ENCODE results near the gene NUP62. TPM values are rescaled to one million over a fixed set of nuclear protein-coding genes. Genes with fewer than 3 reads are reported as not detected.

The NUP62 gene
- total RNA-seq, 6 donors from 2014 or later = 34.7 to 44.4 (median 40.1) TPM

DNA sequence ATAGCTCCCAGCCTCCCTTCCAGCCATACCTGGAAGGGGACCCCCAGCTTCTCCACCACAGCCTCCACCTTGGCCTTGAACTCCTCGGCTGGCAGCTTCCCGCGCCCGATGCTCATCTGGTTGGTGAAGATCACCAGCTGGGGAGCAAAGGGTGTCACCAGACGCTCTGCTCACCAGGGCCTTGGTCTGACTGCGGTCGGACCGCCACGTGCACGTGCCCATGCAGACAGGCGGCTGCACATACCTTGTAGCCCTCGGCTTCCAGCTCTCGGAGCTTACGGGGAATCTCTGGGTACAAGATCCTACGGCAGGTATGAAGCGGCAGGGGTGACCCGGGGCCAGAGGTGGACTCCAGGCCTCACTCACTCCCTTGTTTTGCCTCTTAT is 65.4 kb downstream of the NUP62 start:
- peak in 1 of 2 donors; percentile 70 for DNase-seq
- no peak for ATAC-seq (ENCODE audit: low FRiP score in 2 of 2)
- Histone ChIP-seq H3K36me3 (peaks cover 7 to 60% (median 48%) of the 10 kb centered on the region in 4 donors), H3K27ac (no peak overlapping the region), H3K4me3 (no peak overlapping the region), H3K27me3 (no peaks in the 10 kb centered on the region), H3K4me1 (peaks cover 28 to 40% (median 39%) of the 10 kb centered on the region in 4 donors), H3K9me3 (no peaks in the 10 kb centered on the region)
- TF ChIP-seq EP300 (IDR thresholded peaks at IDR 0.05) (no peak), POLR2A (IDR thresholded peaks at IDR 0.05) (no peak), POLR2AphosphoS5 (IDR thresholded peaks at IDR 0.05) (no peak)
- WGBS, 2 donors = 91 to 95% methylated on average over 17 of the region's 17 CpGs

GRCh38 chr19:49863254-49863934 is 65.9 kb downstream of the NUP62 start:
- WGBS, 2 donors = 91 to 92% methylated on average over 24 of the region's 24 CpGs

DNA sequence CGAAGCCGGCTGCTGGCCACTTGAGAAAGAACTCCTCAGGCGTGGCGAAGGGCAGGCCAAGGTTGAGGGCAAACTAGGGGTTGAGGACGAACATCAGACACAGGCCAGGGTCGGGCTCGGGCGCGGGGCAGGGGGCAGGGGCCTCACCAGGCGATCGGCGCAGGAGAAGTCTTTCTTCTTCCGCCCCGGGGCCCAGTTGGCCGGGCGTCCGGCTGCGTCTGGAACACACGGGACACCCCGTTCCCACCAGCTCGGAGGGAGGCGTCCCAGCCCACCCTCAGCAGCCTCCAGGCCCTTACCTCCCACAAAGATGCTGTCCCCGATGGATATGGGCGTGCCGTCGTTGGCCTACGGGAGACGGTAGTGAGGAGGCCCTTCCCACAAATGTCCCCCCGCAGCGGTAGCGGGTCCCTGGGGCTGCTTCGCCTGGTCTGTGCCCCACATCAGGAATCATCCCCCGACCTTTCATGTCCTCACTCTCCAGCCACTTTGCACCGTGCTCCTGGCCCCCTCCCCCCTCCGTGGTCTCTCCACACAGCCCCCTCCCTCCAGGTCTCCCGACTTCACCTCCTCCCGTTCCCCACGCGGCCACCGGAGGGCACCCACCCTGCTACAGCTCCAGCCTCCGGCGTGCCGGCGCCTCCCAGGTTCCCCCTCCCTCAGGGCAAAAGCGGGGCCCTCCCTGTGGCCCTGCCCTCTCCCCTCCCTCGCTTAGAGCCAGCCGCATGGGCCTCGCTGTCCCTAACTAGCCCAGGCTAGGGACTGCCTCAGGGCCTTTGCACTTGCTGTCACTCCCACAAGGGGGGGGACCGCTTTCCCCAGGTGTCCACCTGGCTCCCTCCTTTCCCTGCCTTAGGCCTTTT is 66.7 kb downstream of the NUP62 start:
- Histone ChIP-seq H3K9me3 (no peaks in the 10 kb centered on the region), H3K36me3 (peaks cover 9 to 74% (median 60%) of the 10 kb centered on the region in 4 donors), H3K4me3 (no peak overlapping the region), H3K4me1 (peaks cover 18 to 27% (median 26%) of the 10 kb centered on the region in 4 donors), H3K27me3 (no peaks in the 10 kb centered on the region), H3K27ac (no peak overlapping the region)
- WGBS, 2 donors = 81 to 86% methylated on average over 25 to 43 of the region's 49 CpGs
- DNase-seq = peak in 1 of 2 donors; percentile 87
- ATAC-seq (ENCODE audit: low FRiP score in 2 of 2) = no peak
- TF ChIP-seq POLR2AphosphoS5 (IDR thresholded peaks at IDR 0.05) (no peak), POLR2A (IDR thresholded peaks at IDR 0.05) (no peak)
- TF ChIP-seq, protein P1, sequence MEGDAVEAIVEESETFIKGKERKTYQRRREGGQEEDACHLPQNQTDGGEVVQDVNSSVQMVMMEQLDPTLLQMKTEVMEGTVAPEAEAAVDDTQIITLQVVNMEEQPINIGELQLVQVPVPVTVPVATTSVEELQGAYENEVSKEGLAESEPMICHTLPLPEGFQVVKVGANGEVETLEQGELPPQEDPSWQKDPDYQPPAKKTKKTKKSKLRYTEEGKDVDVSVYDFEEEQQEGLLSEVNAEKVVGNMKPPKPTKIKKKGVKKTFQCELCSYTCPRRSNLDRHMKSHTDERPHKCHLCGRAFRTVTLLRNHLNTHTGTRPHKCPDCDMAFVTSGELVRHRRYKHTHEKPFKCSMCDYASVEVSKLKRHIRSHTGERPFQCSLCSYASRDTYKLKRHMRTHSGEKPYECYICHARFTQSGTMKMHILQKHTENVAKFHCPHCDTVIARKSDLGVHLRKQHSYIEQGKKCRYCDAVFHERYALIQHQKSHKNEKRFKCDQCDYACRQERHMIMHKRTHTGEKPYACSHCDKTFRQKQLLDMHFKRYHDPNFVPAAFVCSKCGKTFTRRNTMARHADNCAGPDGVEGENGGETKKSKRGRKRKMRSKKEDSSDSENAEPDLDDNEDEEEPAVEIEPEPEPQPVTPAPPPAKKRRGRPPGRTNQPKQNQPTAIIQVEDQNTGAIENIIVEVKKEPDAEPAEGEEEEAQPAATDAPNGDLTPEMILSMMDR (IDR thresholded peaks at IDR 0.05) = peak in 1 of 6 experiments; percentile 4

More at GRCh38 chr19:49863254-49863934, 65.9 kb downstream of the NUP62 start:
- no peaks in the 10 kb centered on the region for H3K9me3 ChIP-seq
- peaks cover 7 to 66% (median 53%) of the 10 kb centered on the region in 4 donors for H3K36me3 ChIP-seq
- ATAC-seq (ENCODE audit: low FRiP score in 2 of 2) = no peak
- peaks cover 22 to 35% (median 34%) of the 10 kb centered on the region in 4 donors for H3K4me1 ChIP-seq
- TF ChIP-seq, protein P1 (IDR thresholded peaks at IDR 0.05) = no peak
- TF ChIP-seq EP300 (IDR thresholded peaks at IDR 0.05) = no peak
- TF ChIP-seq POLR2A (IDR thresholded peaks at IDR 0.05) = no peak
- TF ChIP-seq POLR2AphosphoS5 (IDR thresholded peaks at IDR 0.05) = no peak
- H3K27me3 ChIP-seq = no peaks in the 10 kb centered on the region
- H3K4me3 ChIP-seq = no peak overlapping the region
- H3K27ac ChIP-seq = no peak overlapping the region
- DNase-seq = peak in 1 of 2 donors; percentile 62

GRCh38 chr19:49861541-49862378 is 67.5 kb downstream of the NUP62 start:
- peak in 1 of 2 donors; percentile 88 for DNase-seq
- Histone ChIP-seq H3K4me3 (no peak overlapping the region), H3K27me3 (no peaks in the 10 kb centered on the region), H3K9me3 (no peaks in the 10 kb centered on the region), H3K4me1 (peaks cover 17 to 26% (median 25%) of the 10 kb centered on the region in 4 donors), H3K27ac (peak overlapping the region in 2 of 4 donors; percentile 54 to 63), H3K36me3 (peaks cover 12 to 82% (median 69%) of the 10 kb centered on the region in 4 donors)
- TF ChIP-seq POLR2A (IDR thresholded peaks at IDR 0.05) (no peak), POLR2AphosphoS5 (IDR thresholded peaks at IDR 0.05) (no peak)
- TF ChIP-seq, protein P1 (IDR thresholded peaks at IDR 0.05) = no peak
- 84 to 89% methylated on average over 41 to 50 of the region's 60 CpGs for WGBS, 2 donors
- ATAC-seq (ENCODE audit: low FRiP score in 2 of 2) = no peak
